Measurements from ENCODE around the gene TRIP13. TPM values are rescaled to one million over a fixed set of nuclear protein-coding genes. Genes with fewer than 3 reads are reported as not detected.

Gene TRIP13
- total RNA-seq, 4 donors from 2014 or later: 0.41 to 1.6 (median 0.50) TPM

DNA sequence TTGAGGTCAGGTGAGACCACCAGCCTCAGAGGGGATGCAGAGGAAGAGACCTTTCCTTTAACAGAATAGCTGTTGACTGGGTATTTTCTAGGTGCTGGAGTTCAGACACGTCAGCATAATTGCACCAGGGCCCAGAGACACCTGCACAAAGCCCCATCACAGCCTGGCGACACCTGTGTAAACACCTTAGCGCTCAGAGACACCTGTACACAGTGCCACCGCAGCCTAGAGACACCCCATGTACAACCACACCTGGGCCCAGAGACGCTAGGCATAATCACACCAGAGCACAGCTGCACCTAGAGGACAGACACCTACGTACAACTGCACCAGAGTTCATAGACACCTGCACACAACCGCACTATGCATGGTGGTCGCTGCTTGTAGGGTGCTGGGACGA, 1.0 kb downstream of the TRIP13 start:
- Histone ChIP-seq H3K36me3 (peaks cover 0 to 27% of the 10 kb centered on the region in 2 donors), H3K4me1 (peaks cover 15 to 16% of the 10 kb centered on the region in 2 donors), H3K27me3 (no peaks in the 10 kb centered on the region), H3K9me3 (no peaks in the 10 kb centered on the region), H3K27ac (no peak overlapping the region), H3K4me3 (no peak overlapping the region)
- ATAC-seq: no peak
- DNase-seq: no peak
- TF ChIP-seq, protein P1, sequence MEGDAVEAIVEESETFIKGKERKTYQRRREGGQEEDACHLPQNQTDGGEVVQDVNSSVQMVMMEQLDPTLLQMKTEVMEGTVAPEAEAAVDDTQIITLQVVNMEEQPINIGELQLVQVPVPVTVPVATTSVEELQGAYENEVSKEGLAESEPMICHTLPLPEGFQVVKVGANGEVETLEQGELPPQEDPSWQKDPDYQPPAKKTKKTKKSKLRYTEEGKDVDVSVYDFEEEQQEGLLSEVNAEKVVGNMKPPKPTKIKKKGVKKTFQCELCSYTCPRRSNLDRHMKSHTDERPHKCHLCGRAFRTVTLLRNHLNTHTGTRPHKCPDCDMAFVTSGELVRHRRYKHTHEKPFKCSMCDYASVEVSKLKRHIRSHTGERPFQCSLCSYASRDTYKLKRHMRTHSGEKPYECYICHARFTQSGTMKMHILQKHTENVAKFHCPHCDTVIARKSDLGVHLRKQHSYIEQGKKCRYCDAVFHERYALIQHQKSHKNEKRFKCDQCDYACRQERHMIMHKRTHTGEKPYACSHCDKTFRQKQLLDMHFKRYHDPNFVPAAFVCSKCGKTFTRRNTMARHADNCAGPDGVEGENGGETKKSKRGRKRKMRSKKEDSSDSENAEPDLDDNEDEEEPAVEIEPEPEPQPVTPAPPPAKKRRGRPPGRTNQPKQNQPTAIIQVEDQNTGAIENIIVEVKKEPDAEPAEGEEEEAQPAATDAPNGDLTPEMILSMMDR (IDR thresholded peaks at IDR 0.05 in 4 of 5, conservative IDR thresholded peaks at IDR 0.05 in 1 of 5): no peak
- TF ChIP-seq POLR2A (IDR thresholded peaks at IDR 0.05): no peak
- intact Hi-C loops (cut with DNase I; ENCODE audit: low total_unique reads): loop anchor here (2.0 to 10.0 kb wide), 3 partner anchors 109 to 451 kb away; partner anchors contain the start of genes CLPTM1L, TPPP and ZDHHC11B
- in situ Hi-C loops (cut with MboI; ENCODE audit: low sequenced_read_pairs in 4 of 4): no loop called here

DNA sequence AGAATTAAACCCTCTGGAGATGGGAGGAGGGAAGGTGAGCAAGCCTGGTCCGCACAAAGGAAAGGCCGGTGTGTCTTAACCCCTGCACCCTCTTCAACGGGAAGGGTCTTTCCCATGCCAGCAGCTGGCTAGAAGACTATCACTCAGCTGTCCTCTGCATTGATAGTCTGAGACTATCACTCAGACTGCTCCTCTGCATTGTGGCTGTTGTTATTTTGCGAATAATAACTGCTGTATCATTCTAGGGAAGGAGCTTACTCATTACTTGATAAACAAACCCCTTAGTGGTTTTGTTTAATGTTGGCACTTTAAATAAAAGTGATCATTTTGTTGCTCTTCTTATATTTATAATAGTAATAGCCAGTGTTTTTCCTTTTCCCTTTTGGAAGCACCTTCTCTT, 8.1 kb downstream of the TRIP13 start:
- Histone ChIP-seq H3K27me3 (no peaks in the 10 kb centered on the region), H3K27ac (no peak overlapping the region), H3K9me3 (no peaks in the 10 kb centered on the region), H3K36me3 (no peaks in the 10 kb centered on the region), H3K4me1 (peaks cover 0 to 4% of the 10 kb centered on the region in 2 donors), H3K4me3 (no peak overlapping the region)
- ATAC-seq: no peak
- no peak for DNase-seq
- in situ Hi-C loops (cut with MboI; ENCODE audit: low sequenced_read_pairs in 4 of 4): loop anchor here in 2 of 4 donors (10.0 kb wide), 2 partner anchors 236 to 246 kb away; no protein-coding TSS in a partner anchor
- TF ChIP-seq, protein P1 (IDR thresholded peaks at IDR 0.05 in 4 of 5, conservative IDR thresholded peaks at IDR 0.05 in 1 of 5): no peak
- no peak for TF ChIP-seq POLR2A (IDR thresholded peaks at IDR 0.05)
- intact Hi-C loops (cut with DNase I; ENCODE audit: low total_unique reads): loop anchor here (10.0 kb wide), 1 partner anchor 456 kb away; the partner anchor contains the start of gene EXOC3

DNA sequence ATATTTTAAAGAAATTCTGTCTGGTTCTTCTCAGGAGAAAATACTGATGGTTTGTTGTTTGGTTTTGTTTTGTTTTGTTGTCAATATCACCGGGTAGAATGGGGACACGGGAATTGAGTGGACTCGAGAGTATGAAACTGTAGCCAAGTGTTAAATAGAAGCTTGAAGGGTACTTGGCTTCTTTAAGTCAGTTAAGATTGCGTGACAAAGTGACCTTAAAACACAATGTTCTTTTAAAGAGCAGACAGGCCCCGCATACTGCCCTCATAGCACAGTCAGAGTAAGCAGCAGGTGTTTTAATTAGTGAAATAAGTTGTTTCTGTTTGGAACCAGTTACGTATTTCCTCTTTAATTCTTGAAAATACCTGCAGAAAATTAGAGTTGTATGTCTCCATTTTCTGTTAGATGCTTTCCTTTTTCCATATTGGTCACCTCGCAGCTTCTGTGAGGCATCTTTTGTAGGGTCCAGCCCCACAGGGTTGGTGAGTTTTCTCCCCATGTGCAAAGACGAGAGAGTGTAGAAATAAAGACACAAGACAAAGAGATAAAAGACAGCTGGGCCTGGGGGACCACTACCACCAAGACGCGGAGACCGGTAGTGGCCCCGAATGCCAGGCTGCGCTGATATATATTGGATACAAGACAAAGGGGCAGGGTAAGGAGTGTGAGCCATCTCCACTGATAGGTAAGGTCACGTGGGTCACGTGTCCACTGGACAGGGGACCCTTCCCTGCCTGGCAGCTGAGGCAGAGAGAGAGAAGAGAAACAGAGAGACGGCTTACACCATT, 9.6 kb downstream of the TRIP13 start:
- TF ChIP-seq POLR2A (IDR thresholded peaks at IDR 0.05): no peak
- TF ChIP-seq, protein P1 (IDR thresholded peaks at IDR 0.05 in 4 of 5, conservative IDR thresholded peaks at IDR 0.05 in 1 of 5): no peak
- in situ Hi-C loops (cut with MboI; ENCODE audit: low sequenced_read_pairs in 4 of 4) (loop anchor here in 2 of 4 donors (10.0 kb wide), 2 partner anchors 238 to 248 kb away; no protein-coding TSS in a partner anchor), intact Hi-C loops (cut with DNase I; ENCODE audit: low total_unique reads) (loop anchor here (2.0 to 10.0 kb wide), 2 partner anchors 232 to 458 kb away; partner anchors contain the start of gene EXOC3)
- H3K27ac ChIP-seq: no peak overlapping the region
- ATAC-seq (no peak), DNase-seq (peak in 1 of 2 donors; percentile 8)
- peaks cover 0 to 4% of the 10 kb centered on the region in 2 donors for H3K4me1 ChIP-seq
- no peaks in the 10 kb centered on the region for H3K36me3 ChIP-seq
- no peaks in the 10 kb centered on the region for H3K27me3 ChIP-seq
- H3K9me3 ChIP-seq: no peaks in the 10 kb centered on the region
- no peak overlapping the region for H3K4me3 ChIP-seq

DNA sequence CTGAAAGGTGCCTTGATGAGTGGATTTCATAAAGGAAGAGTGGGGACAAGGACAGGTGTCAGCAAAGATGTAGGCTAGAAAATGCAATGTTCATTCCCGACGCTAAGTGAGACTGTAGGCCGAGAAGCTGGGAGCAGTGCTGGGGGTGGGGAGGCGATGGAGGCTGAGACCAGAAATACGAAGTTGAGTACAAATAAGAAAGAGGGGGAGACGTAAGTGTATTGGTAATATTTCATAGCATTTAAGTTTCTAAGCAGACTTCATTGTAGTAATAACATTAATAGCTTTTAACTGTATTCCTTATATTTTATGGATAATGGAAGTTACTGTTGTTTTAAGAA, 11.0 kb downstream of the TRIP13 start:
- no peaks in the 10 kb centered on the region for H3K27me3 ChIP-seq
- DNase-seq (no peak), ATAC-seq (no peak)
- intact Hi-C loops (cut with DNase I; ENCODE audit: low total_unique reads) (loop anchor here (2.0 to 10.0 kb wide), 2 partner anchors 233 to 459 kb away; partner anchors contain the start of gene EXOC3), in situ Hi-C loops (cut with MboI; ENCODE audit: low sequenced_read_pairs in 4 of 4) (loop anchor here in 2 of 4 donors (10.0 kb wide), 2 partner anchors 239 to 249 kb away; no protein-coding TSS in a partner anchor)
- peaks cover 0 to 4% of the 10 kb centered on the region in 2 donors for H3K4me1 ChIP-seq
- no peak overlapping the region for H3K27ac ChIP-seq
- no peak overlapping the region for H3K4me3 ChIP-seq
- no peaks in the 10 kb centered on the region for H3K9me3 ChIP-seq
- TF ChIP-seq, protein P1 (IDR thresholded peaks at IDR 0.05 in 4 of 5, conservative IDR thresholded peaks at IDR 0.05 in 1 of 5): no peak
- TF ChIP-seq POLR2A (IDR thresholded peaks at IDR 0.05): no peak
- H3K36me3 ChIP-seq: no peaks in the 10 kb centered on the region

Measured in gastrocnemius medialis (tissue), 4 donors.